ENCODE results near the gene SP100. TPM values are rescaled to one million over a fixed set of nuclear protein-coding genes. Genes with fewer than 3 reads are reported as not detected.
"Not testable (repeated sequence)": the region's sequence is repeated elsewhere in the genome, so short reads cannot be mapped to it uniquely, and the experiment has no call there.

The SP100 gene
- total RNA-seq, 1 donor from 2014 or later, result 169 TPM

DNA sequence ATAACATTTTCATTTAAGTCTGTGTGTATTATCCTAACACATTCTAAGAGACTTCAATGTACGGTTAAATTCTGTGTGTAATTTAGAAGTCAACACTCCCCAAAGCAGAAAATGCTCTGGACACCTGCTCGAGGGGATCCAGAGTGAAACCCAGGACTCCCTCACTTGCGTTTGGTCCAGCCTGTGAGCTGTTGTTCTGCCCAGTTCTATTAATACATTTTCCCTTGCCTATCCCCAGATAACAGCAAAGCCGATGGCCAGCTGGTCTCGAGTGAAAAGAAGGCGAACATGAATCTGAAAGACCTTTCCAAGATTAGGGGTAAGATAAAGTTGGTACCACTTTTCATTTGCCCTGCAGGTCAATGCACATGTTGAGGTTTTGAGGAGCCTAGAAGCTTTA, 31.0 kb upstream of the SP100 start:
- Histone ChIP-seq H3K27me3 (ENCODE audit: insufficient read depth, low read length) (no peaks in the 10 kb centered on the region), H3K27ac (ENCODE audit: low read depth, low read length) (no peak overlapping the region), H4K20me1 (ENCODE audit: insufficient read depth, low read length) (no peaks in the 10 kb centered on the region), H3K4me2 (ENCODE audit: low read length) (no peak overlapping the region), H3K9ac (ENCODE audit: low read length) (no peak overlapping the region), H2AFZ (ENCODE audit: low read depth, low read length) (no peak overlapping the region), H3K36me3 (ENCODE audit: insufficient read depth, low read length) (peaks cover 2% of the 10 kb centered on the region), H3K4me1 (ENCODE audit: insufficient read depth, low read length) (no peaks in the 10 kb centered on the region), H3K4me3 (ENCODE audit: insufficient read depth, low read depth, low read length) (no peak overlapping the region), H3K9me3 (ENCODE audit: insufficient read depth, low read depth, low read length) (no peaks in the 10 kb centered on the region), H3K79me2 (ENCODE audit: insufficient read depth, low read length) (no peaks in the 10 kb centered on the region)
- Mint-ChIP-seq H3K36me3 (ENCODE audit: low read depth, unreplicated experiment) (peaks cover 33% of the 10 kb centered on the region), H3K27me3 (ENCODE audit: low read depth, unreplicated experiment) (no peaks in the 10 kb centered on the region), H3K9me3 (ENCODE audit: unreplicated experiment) (peaks cover 2% of the 10 kb centered on the region), H3K4me1 (ENCODE audit: low read depth, unreplicated experiment) (no peaks in the 10 kb centered on the region), H3K27ac (ENCODE audit: unreplicated experiment) (no peak overlapping the region), H3K4me3 (ENCODE audit: unreplicated experiment) (no peak overlapping the region)
- no peak for TF ChIP-seq EZH2 (IDR thresholded peaks at IDR 0.05; ENCODE audit: insufficient read depth, low read length)
- TF ChIP-seq CTCF (IDR thresholded peaks at IDR 0.05; ENCODE audit: insufficient read depth, low read depth, low read length), result no peak
- FAIRE-seq (no peak), DNase-seq (ENCODE audit: low read depth) (no peak)

DNA sequence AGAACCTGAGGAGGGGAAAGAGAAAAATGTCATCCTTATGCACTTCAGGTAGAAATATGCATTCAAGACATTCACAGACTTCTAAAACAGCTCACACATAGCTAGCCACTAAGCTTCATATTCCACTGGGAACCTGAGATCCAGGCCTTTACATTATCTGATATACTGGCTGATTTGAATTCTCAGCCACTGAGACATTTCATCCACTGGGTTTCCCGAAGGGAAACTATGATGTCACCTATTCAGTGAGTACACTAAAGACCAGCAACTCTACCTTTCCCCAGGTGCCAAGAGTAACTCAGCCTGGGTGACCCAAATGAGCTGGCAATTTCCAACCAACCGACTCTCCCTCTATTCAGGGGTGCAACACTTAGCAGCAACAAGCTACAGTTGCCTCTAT, 21.7 kb upstream of the SP100 start:
- Histone ChIP-seq H3K79me2 (ENCODE audit: insufficient read depth, low read length) (no peaks in the 10 kb centered on the region), H3K9ac (ENCODE audit: low read length) (no peak overlapping the region), H2AFZ (ENCODE audit: low read depth, low read length) (no peak overlapping the region), H3K36me3 (ENCODE audit: insufficient read depth, low read length) (peaks cover 10% of the 10 kb centered on the region), H3K9me3 (ENCODE audit: insufficient read depth, low read depth, low read length) (no peaks in the 10 kb centered on the region), H3K27me3 (ENCODE audit: insufficient read depth, low read length) (no peaks in the 10 kb centered on the region), H3K27ac (ENCODE audit: low read depth, low read length) (no peak overlapping the region), H4K20me1 (ENCODE audit: insufficient read depth, low read length) (no peaks in the 10 kb centered on the region), H3K4me3 (ENCODE audit: insufficient read depth, low read depth, low read length) (no peak overlapping the region), H3K4me1 (ENCODE audit: insufficient read depth, low read length) (no peaks in the 10 kb centered on the region), H3K4me2 (ENCODE audit: low read length) (no peak overlapping the region)
- no peaks in the 10 kb centered on the region for H3K27me3 Mint-ChIP-seq (ENCODE audit: low read depth, unreplicated experiment)
- no peak overlapping the region for H3K27ac Mint-ChIP-seq (ENCODE audit: unreplicated experiment)
- H3K4me3 Mint-ChIP-seq (ENCODE audit: unreplicated experiment), result no peak overlapping the region
- DNase-seq (ENCODE audit: low read depth) (no peak), FAIRE-seq (no peak)
- H3K36me3 Mint-ChIP-seq (ENCODE audit: low read depth, unreplicated experiment), result peaks cover 71% of the 10 kb centered on the region
- TF ChIP-seq EZH2 (IDR thresholded peaks at IDR 0.05; ENCODE audit: insufficient read depth, low read length) (no peak), CTCF (IDR thresholded peaks at IDR 0.05; ENCODE audit: insufficient read depth, low read depth, low read length) (no peak)
- no peaks in the 10 kb centered on the region for H3K9me3 Mint-ChIP-seq (ENCODE audit: unreplicated experiment)
- H3K4me1 Mint-ChIP-seq (ENCODE audit: low read depth, unreplicated experiment), result no peaks in the 10 kb centered on the region

- H3K27me3 Mint-ChIP-seq (ENCODE audit: low read depth, unreplicated experiment); H3K4me3 ChIP-seq (ENCODE audit: insufficient read depth, low read depth, low read length); H3K27me3 ChIP-seq (ENCODE audit: insufficient read depth, low read length); H3K4me2 ChIP-seq (ENCODE audit: low read length); H2AFZ ChIP-seq (ENCODE audit: low read depth, low read length); H3K9me3 ChIP-seq (ENCODE audit: insufficient read depth, low read depth, low read length); H3K4me3 Mint-ChIP-seq (ENCODE audit: unreplicated experiment); H3K9ac ChIP-seq (ENCODE audit: low read length); H3K4me1 ChIP-seq (ENCODE audit: insufficient read depth, low read length); H3K27ac Mint-ChIP-seq (ENCODE audit: unreplicated experiment); H3K4me1 Mint-ChIP-seq (ENCODE audit: low read depth, unreplicated experiment); H4K20me1 ChIP-seq (ENCODE audit: insufficient read depth, low read length); FAIRE-seq; H3K9me3 Mint-ChIP-seq (ENCODE audit: unreplicated experiment); DNase-seq (ENCODE audit: low read depth); H3K79me2 ChIP-seq (ENCODE audit: insufficient read depth, low read length); H3K27ac ChIP-seq (ENCODE audit: low read depth, low read length): not testable (repeated sequence)
- peaks cover 62% of the 10 kb centered on the region for H3K36me3 Mint-ChIP-seq (ENCODE audit: low read depth, unreplicated experiment)
- peaks cover 11% of the 10 kb centered on the region for H3K36me3 ChIP-seq (ENCODE audit: insufficient read depth, low read length)
Measured at GRCh38 chr2:230398698-230399097, 17.3 kb upstream of the SP100 start.

Measured in astrocyte (in vitro differentiated cells and primary cell).